Prostate gland (tissue), 2 donors: ENCODE results near the gene PPP2R2D. TPM values are rescaled to one million over a fixed set of nuclear protein-coding genes. Genes with fewer than 3 reads are reported as not detected.

Source experiments
- DNase-seq: peaks from one replicate; pipeline ENCODE4 v3.0.0-alpha.2; 2019; ENCODE audit warnings: low spot score
- H3K27ac ChIP-seq, 2 donors: fragments of 200-600 bp; sonication (generic); 2 replicates each; pipeline ENCODE4 v1.5.1; 2017 to 2019
- H3K27me3 ChIP-seq: fragments of 200-600 bp; sonication (generic); replicated peaks from 2 replicates; pipeline ENCODE4 v1.5.1; 2019; ENCODE audit not compliant: insufficient read depth
- H3K36me3 ChIP-seq, 2 donors: fragments of 200-600 bp; sonication (generic); 1 replicate in 1 of 2; 2 replicates in 1 of 2; pipeline versions ENCODE4 v1.5.1 to v1.8.1; 2017 to 2019
- H3K4me1 ChIP-seq: fragments of 200-600 bp; sonication (generic); replicated peaks from 2 replicates; pipeline ENCODE4 v1.5.1; 2019
- H3K4me3 ChIP-seq, 2 donors: fragments of 200-600 bp; sonication (generic); 2 replicates each; pipeline ENCODE4 v1.5.1; 2017 to 2019
- H3K9me3 ChIP-seq: fragments of 200-600 bp; sonication (generic); 2 replicates; pipeline ENCODE4 v1.5.1; 2017
- CTCF ChIP-seq, 4 experiments: fragments of 200-600 bp in 2 of 4; fragments of 450-650 bp in 2 of 4; sonication (generic) in 2 of 4; IDR thresholded peaks; 1 replicate in 3 of 4; 2 replicates in 1 of 4; pipeline ENCODE4 v1.5.1; 2016 to 2019; ENCODE audit warnings: antibody characterized with exemption in 4 of 4, mild to moderate bottlenecking in 2 of 4, moderate library complexity in 2 of 4
- POLR2A ChIP-seq: fragments of 450-650 bp; IDR thresholded peaks from one replicate; pipeline ENCODE4 v1.6.1; 2016; ENCODE audit warnings: antibody characterized with exemption, mild to moderate bottlenecking
- POLR2AphosphoS5 ChIP-seq: sonication (generic); formaldehyde crosslinking; IDR thresholded peaks from one replicate; pipeline ENCODE4 v1.6.1; 2017; ENCODE audit warnings: antibody characterized with exemption
- WGBS: methylation state at CpG from one replicate; pipeline ENCODE4 v1.1.5; 2018; 5-methylcytosine and 5-hydroxymethylcytosine counted together
- intact Hi-C: fragments of 100-400 bp; cut with DNase I; formaldehyde crosslinking; loops from one replicate; pipeline ENCODE4 v1.14.2; 2022
- total RNA-seq, 2 donors: library from RNA; depleted of rRNA; stranded (reverse); fragments of >200 nt; gene quantifications; one replicate each; pipeline ENCODE4 v1.1.0, GENCODE V29; 2016

The PPP2R2D gene
- total RNA-seq, 2 donors from 2014 or later: 37.0 to 55.2 TPM

GRCh38 chr10:131937836-131938235 lies 37.0 kb downstream of the PPP2R2D start:
- WGBS: 86% methylated on average over 20 of the region's 20 CpGs
- intact Hi-C loops: no loop called here

GRCh38 chr10:131938681-131939080 lies 37.9 kb downstream of the PPP2R2D start:
- intact Hi-C loops: no loop called here
- no peaks in the 10 kb centered on the region for H3K36me3 ChIP-seq
- H3K27me3 ChIP-seq: no peaks in the 10 kb centered on the region
- no peak overlapping the region for H3K4me3 ChIP-seq
- H3K4me1 ChIP-seq: no peaks in the 10 kb centered on the region
- WGBS: 97% methylated on average over 10 of the region's 10 CpGs
- TF ChIP-seq POLR2AphosphoS5: no peak
- TF ChIP-seq POLR2A: no peak
- TF ChIP-seq CTCF (IDR thresholded peaks at IDR 0.05): no peak
- no peak for DNase-seq
- H3K27ac ChIP-seq: no peak overlapping the region
- H3K9me3 ChIP-seq: no peaks in the 10 kb centered on the region

More at GRCh38 chr10:131937836-131938235, 37.0 kb downstream of the PPP2R2D start:
- no peaks in the 10 kb centered on the region for H3K9me3 ChIP-seq
- no peaks in the 10 kb centered on the region for H3K27me3 ChIP-seq
- no peak overlapping the region for H3K27ac ChIP-seq
- TF ChIP-seq CTCF (IDR thresholded peaks at IDR 0.05): no peak
- TF ChIP-seq POLR2A: no peak
- TF ChIP-seq POLR2AphosphoS5: no peak
- DNase-seq: no peak
- no peak overlapping the region for H3K4me3 ChIP-seq
- H3K4me1 ChIP-seq: no peaks in the 10 kb centered on the region
- no peaks in the 10 kb centered on the region for H3K36me3 ChIP-seq

- 100% methylated on average over 1 of the region's 1 CpG for WGBS
Measured at GRCh38 chr10:131942455-131942854, 41.6 kb downstream of the PPP2R2D start.

GRCh38 chr10:131943021-131943814 lies 42.4 kb downstream of the PPP2R2D start:
- WGBS: 67% methylated on average over 11 of the region's 11 CpGs

More at GRCh38 chr10:131942455-131942854, 41.6 kb downstream of the PPP2R2D start:
- H3K27ac ChIP-seq: no peak overlapping the region
- no peaks in the 10 kb centered on the region for H3K9me3 ChIP-seq
- H3K27me3 ChIP-seq: no peaks in the 10 kb centered on the region
- H3K4me1 ChIP-seq: no peaks in the 10 kb centered on the region
- no peaks in the 10 kb centered on the region for H3K36me3 ChIP-seq
- intact Hi-C loops: no loop called here
- TF ChIP-seq CTCF (IDR thresholded peaks at IDR 0.05) (no peak), POLR2AphosphoS5 (no peak), POLR2A (no peak)
- no peak overlapping the region for H3K4me3 ChIP-seq
- no peak for DNase-seq

More at GRCh38 chr10:131943021-131943814, 42.4 kb downstream of the PPP2R2D start:
- Histone ChIP-seq H3K4me1 (no peaks in the 10 kb centered on the region), H3K36me3 (no peaks in the 10 kb centered on the region), H3K4me3 (no peak overlapping the region), H3K27ac (no peak overlapping the region), H3K27me3 (no peaks in the 10 kb centered on the region), H3K9me3 (no peaks in the 10 kb centered on the region)
- intact Hi-C loops: no loop called here
- TF ChIP-seq POLR2A: no peak
- TF ChIP-seq CTCF (IDR thresholded peaks at IDR 0.05): peak in 3 of 4 experiments; percentile 43 to 50 (median 48)
- peak; percentile 25 for TF ChIP-seq POLR2AphosphoS5
- no peak for DNase-seq
